Activated T-helper 2 cell treated with anti-CD3 and anti-CD28 coated beads, Interferon-gamma antibody, Interleukin-2, Interleukin-4, amounts not matched to agents 10 μg/mL and 5 μg/mL and 100 μg/mL, durations not matched to agents 14 hours and 24 hours and 36 hours (primary cell): ENCODE measurements around the gene NSRP1. TPM values are rescaled to one million over a fixed set of nuclear protein-coding genes. Genes with fewer than 3 reads are reported as not detected.
"Not testable (repeated sequence)": the region's sequence is repeated elsewhere in the genome, so short reads cannot be mapped to it uniquely, and the experiment has no call there.

ENCODE experiments used
- DNase-seq: peaks from one replicate; pipeline ENCODE4 v3.0.0; 2021; ENCODE audit warnings: low spot score
- H3K27ac Mint-ChIP-seq: one replicate; pipeline ENCODE4 v1.8.0; 2021; ENCODE audit warnings: mixed read lengths
- H3K27me3 Mint-ChIP-seq: one replicate; pipeline ENCODE4 v1.8.0; 2021; ENCODE audit warnings: low read depth, mixed read lengths
- H3K36me3 Mint-ChIP-seq: one replicate; pipeline ENCODE4 v1.8.0; 2021; ENCODE audit warnings: low read depth, mixed read lengths
- H3K4me1 Mint-ChIP-seq: one replicate; pipeline ENCODE4 v1.8.0; 2021; ENCODE audit warnings: low read depth, mixed read lengths
- H3K4me3 Mint-ChIP-seq: one replicate; pipeline ENCODE4 v1.8.0; 2021; ENCODE audit warnings: low read depth, mild to moderate bottlenecking, moderate library complexity, mixed read lengths
- H3K9me3 Mint-ChIP-seq: one replicate; pipeline ENCODE4 v1.8.0; 2021; ENCODE audit warnings: mixed read lengths
- intact Hi-C: fragments of 100-400 bp; cut with micrococcal nuclease; formaldehyde crosslinking; loops from one replicate; pipeline ENCODE4 v1.15.1; 2023
- total RNA-seq: library from RNA; stranded (reverse); gene quantifications from 2 replicates; pipeline ENCODE4 v1.2.3, GENCODE V29; 2022

Gene NSRP1, protein sequence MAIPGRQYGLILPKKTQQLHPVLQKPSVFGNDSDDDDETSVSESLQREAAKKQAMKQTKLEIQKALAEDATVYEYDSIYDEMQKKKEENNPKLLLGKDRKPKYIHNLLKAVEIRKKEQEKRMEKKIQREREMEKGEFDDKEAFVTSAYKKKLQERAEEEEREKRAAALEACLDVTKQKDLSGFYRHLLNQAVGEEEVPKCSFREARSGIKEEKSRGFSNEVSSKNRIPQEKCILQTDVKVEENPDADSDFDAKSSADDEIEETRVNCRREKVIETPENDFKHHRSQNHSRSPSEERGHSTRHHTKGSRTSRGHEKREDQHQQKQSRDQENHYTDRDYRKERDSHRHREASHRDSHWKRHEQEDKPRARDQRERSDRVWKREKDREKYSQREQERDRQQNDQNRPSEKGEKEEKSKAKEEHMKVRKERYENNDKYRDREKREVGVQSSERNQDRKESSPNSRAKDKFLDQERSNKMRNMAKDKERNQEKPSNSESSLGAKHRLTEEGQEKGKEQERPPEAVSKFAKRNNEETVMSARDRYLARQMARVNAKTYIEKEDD
- total RNA-seq, result 27.3 and 27.4 TPM in 2 replicates

DNA sequence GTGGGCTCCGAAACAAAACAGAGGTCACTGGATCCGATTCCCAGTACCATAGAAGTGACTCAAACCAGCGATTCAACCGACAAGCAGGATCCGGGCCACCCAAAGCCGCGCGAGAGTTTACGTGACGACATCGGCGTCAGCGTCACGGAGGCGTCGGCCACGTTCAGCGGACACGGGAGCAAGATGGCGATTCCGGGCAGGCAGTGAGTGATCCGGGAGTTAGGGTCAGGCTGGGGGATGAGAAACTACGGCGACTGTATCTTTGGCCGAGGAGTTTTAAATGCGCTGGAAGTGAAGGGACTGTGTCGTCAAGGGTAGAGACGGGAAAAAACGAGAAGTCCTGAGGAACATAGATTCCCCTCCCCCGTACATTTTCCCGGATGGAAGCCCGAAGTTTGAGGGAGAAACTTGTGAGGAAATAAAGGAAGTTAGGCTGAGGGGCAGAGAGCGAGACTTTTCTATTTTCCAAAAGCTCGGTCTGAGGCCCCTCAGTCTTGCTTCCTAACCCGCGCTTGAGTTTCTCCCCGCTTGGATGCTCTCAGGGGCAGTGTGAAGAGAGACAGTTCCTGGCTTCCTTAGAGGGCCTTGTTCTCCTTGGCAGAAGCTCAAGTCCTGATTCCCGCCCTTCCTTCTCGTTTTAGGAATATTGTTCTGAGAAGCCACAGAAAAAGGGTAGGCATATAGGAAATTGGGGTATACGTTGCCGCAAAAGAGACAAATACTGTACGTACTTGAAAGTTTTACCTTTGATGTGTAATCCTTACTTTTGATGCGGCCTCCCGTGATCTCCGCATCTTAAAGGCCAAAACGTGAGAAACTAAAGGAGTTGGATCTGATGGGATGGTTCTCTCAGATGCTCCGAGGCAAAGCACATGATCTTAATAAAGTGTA lies at the start of gene NSRP1:
TSS of gene NSRP1 (plus strand) at position 156 of the 891 bp plus-strand sequence. CDS start at position 184, 28 bp downstream.
- intact Hi-C loops, result loop anchor here (2.0 to 10.0 kb wide), 4 partner anchors 55 to 358 kb away; partner anchors contain the start of genes BLMH and GOSR1
- peak within 1 kb of the TSS; percentile 98 for H3K27ac Mint-ChIP-seq
- peak; percentile 91 for DNase-seq
- H3K4me1 Mint-ChIP-seq, result peaks cover 59% of the 10 kb centered on the region
- H3K27me3 Mint-ChIP-seq, result peaks cover under 1% of the 10 kb centered on the region
- H3K9me3 Mint-ChIP-seq, result no peaks in the 10 kb centered on the region
- peak within 1 kb of the TSS; percentile 96 for H3K4me3 Mint-ChIP-seq
- H3K36me3 Mint-ChIP-seq, result peaks cover 31% of the 10 kb centered on the region

DNA sequence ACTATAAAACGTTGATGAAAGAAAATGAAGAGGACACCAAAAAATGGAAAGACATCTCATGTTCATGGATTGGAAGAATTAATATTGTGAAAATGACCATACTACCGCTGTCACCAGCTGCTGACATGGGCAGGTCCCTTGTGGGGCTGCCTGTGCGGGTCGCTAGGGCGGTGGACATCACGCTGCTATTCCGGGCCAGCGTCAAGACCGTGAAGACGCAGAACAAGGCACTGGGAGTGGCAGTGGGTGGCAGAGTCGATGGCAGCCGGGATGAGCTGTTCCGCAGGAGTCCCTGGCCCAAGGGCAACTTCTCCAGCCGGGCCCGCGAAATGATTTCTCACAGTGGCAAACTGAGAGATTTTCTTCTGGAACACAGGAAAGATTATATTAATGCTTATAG lies 48.2 kb upstream of the NSRP1 start:
- peaks cover 25% of the 10 kb centered on the region for H3K27me3 Mint-ChIP-seq
- intact Hi-C loops, result no loop called here
- peaks cover 23% of the 10 kb centered on the region for H3K9me3 Mint-ChIP-seq
- no peak for DNase-seq
- H3K4me1 Mint-ChIP-seq, result no peaks in the 10 kb centered on the region
- H3K4me3 Mint-ChIP-seq, result no peak overlapping the region
- no peak overlapping the region for H3K27ac Mint-ChIP-seq
- H3K36me3 Mint-ChIP-seq, result peaks cover 4% of the 10 kb centered on the region

DNA sequence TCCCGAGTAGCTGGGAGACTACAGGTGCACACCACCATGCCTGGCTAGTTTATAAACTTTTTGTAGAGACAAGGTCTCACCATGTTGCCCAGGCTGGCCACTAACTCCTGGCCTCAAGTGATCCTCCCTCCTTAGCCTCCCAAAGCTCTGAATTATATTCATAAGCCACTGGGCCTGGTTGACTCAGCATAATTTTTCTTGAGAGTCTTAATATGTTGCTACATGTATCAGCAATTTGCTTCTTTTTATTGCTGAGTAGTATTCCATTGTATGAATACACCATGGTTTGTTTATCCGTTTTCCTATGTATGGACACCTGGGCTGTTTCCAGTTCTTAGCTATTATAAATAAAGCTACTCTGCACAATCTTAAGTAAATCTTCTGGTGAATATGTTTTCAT lies 42.4 kb upstream of the NSRP1 start:
- no peaks in the 10 kb centered on the region for H3K36me3 Mint-ChIP-seq
- H3K4me1 Mint-ChIP-seq, result no peaks in the 10 kb centered on the region
- H3K27me3 Mint-ChIP-seq, result peaks cover 40% of the 10 kb centered on the region
- no peak for DNase-seq
- no peak overlapping the region for H3K27ac Mint-ChIP-seq
- no peaks in the 10 kb centered on the region for H3K9me3 Mint-ChIP-seq
- H3K4me3 Mint-ChIP-seq, result no peak overlapping the region
- intact Hi-C loops, result no loop called here

DNA sequence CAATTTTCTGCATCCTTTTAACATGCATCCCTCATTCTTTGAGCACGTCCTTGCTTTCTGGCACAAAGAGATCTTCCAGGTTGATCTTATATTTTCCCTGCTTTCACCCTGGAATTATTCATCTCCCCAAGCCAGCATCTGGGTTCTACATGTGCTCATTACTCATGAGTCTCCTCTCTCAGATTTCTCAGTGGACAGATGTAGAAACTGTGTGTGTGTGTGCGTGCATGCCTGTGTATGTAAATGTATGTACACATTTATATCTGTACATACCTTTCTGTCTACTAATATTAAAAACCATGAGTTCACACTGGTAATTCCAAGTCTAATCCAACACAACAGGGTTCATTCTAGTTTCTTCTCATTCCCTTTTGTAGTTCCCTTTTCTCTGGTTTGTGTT lies 41.9 kb upstream of the NSRP1 start:
- Mint-ChIP-seq H3K4me3 (no peak overlapping the region), H3K27ac (no peak overlapping the region), H3K36me3 (no peaks in the 10 kb centered on the region), H3K4me1 (no peaks in the 10 kb centered on the region), H3K9me3 (no peaks in the 10 kb centered on the region), H3K27me3 (peaks cover 40% of the 10 kb centered on the region)
- no peak for DNase-seq
- intact Hi-C loops, result no loop called here

DNA sequence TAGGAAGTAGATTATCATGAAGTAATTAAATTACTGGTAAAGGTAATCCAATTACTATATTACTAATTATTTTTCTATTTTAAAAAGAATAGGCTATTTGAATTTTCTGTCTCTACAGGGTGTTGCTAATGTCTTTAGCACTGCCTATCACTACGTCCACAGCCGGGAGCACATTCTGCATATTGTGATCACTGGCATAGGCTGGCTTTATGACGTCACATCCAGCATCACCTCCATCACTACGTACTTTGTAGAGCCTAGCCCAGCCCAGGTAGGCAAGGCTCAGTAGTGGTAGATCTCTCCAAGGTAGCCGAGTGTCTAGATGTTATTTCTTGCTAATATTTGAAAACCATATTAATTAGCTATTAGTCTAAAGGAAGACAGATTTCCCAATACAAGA lies 33.8 kb upstream of the NSRP1 start:
- Mint-ChIP-seq H3K4me3 (no peak overlapping the region), H3K4me1 (no peaks in the 10 kb centered on the region), H3K9me3 (no peaks in the 10 kb centered on the region), H3K27me3 (peaks cover 22% of the 10 kb centered on the region), H3K36me3 (no peaks in the 10 kb centered on the region), H3K27ac (no peak overlapping the region)
- intact Hi-C loops, result no loop called here
- no peak for DNase-seq

DNA sequence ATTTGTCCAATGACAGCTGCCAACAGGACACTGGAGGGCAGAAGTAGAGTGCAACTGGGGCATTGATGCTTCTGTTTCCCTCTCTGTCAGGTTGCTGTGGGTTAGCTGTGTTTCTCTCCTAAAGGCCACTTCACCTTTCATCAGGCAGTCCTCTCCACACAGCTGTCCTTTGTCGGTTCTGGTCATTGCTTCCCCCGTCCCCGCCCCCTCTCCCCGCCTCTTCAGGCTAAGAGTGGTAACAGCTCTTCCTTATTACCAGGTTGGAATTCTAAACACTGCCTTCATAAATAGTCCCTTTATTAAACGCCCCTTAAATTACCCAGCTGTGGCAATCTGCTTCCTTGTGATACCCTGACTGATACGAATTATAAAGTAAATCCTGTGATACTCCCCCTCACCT lies 31.8 kb upstream of the NSRP1 start:
- no peaks in the 10 kb centered on the region for H3K4me1 Mint-ChIP-seq
- H3K27ac Mint-ChIP-seq, result no peak overlapping the region
- H3K9me3 Mint-ChIP-seq, result no peaks in the 10 kb centered on the region
- no peak for DNase-seq
- no peak overlapping the region for H3K4me3 Mint-ChIP-seq
- intact Hi-C loops, result no loop called here
- H3K27me3 Mint-ChIP-seq, result peaks cover 21% of the 10 kb centered on the region
- H3K36me3 Mint-ChIP-seq, result no peaks in the 10 kb centered on the region

DNA sequence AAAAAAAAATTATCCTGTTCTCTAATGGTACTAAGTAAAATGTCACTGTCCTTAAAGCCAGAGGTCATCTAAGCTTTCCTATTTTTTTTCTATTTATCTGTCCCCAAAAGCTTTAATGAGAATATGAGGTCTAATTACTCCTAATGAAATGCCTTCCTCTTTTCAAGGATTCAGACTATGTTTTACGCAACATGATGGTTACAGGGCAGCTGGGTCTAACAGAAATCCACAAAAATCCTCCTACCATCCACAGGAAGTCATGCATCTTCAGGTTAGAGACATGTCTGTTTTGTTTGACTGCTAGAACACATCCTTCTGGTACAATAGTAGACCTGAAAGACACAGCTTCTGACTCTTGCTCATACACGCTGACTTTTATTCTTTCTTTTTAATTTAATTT lies 29.7 kb upstream of the NSRP1 start:
- Mint-ChIP-seq H3K27me3 (peaks cover 28% of the 10 kb centered on the region), H3K4me1 (no peaks in the 10 kb centered on the region), H3K27ac (no peak overlapping the region), H3K9me3 (no peaks in the 10 kb centered on the region), H3K36me3 (no peaks in the 10 kb centered on the region), H3K4me3 (no peak overlapping the region)
- intact Hi-C loops, result no loop called here
- no peak for DNase-seq

DNA sequence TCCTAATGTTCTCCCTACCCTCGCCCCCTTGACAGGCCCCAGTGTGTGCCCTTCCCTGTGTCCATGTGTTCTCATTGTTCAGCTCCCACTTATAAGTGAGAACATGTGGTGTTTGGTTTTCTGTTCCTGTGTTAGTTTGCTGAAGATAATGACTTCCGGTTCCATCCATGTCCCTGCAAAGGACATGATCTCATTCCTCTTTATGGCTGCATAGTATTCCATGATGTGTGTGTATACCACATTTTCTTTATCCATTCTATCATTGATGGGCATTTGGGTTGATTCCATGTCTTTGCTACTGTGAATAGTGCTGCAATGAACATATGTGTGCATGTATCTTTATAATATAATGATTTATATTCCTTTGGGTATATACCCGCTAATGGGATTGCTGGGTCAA lies 29.2 kb upstream of the NSRP1 start:
- peaks cover 28% of the 10 kb centered on the region for H3K27me3 Mint-ChIP-seq
- H3K36me3 Mint-ChIP-seq, H3K9me3 Mint-ChIP-seq, H3K4me3 Mint-ChIP-seq, DNase-seq, H3K27ac Mint-ChIP-seq, H3K4me1 Mint-ChIP-seq, intact Hi-C loops: not testable (repeated sequence)

DNA sequence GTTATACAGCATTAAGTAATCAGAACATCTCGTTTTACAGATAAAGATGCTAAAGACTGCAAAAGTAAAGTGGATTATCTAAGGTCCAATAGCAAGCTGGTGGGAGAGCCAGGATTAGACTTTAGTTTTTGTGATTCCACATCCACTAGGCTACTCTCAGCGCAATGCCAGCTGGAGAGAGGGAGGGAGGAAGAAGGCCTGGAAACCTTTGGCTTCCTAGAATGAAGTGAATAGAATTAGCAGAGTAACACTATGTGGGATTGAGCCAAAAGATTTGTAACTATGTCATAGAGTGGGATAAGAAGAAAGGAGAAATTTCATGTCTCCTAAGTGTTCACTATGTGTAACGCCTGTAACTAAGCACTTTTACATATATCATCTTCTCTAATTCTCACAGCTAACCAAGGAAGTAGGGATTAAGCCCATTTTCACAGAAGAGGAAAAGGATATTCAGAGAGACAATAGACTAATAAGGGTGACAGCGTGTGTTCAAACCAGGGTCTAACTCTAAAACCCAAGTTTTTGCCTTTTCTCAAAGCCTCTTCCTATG lies 25.4 kb upstream of the NSRP1 start:
- Mint-ChIP-seq H3K4me1 (peaks cover 7% of the 10 kb centered on the region), H3K27me3 (peaks cover 42% of the 10 kb centered on the region), H3K9me3 (no peaks in the 10 kb centered on the region)

DNA sequence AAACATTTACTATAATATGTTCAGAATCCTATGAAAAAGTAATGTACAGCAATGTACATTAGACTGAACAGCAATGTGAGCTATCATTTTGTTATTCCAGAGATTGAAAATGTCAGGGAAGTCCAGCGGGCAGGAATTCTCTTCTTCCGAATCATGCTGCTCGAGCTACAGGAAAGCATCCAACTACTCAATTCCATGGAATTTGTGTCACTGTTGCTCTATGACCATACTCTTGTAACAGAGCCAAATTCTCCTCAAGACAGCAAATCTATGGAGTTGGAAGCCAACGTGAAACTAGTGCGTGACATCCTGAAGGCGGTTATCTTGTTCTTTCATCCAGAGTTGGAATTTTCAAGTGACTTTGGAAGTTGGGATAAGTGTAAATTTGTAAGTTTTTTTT lies 24.8 kb upstream of the NSRP1 start:
- intact Hi-C loops, result loop anchor here (2.0 to 5.0 kb wide), 2 partner anchors 65 to 284 kb away; no protein-coding TSS in a partner anchor

More for the DNA sequence above, 25.4 kb upstream of the NSRP1 start:
- intact Hi-C loops, result loop anchor here (5.0 kb wide), 1 partner anchor 284 kb away; no protein-coding TSS in a partner anchor
- H3K4me3 Mint-ChIP-seq, result no peak overlapping the region
- no peak overlapping the region for H3K27ac Mint-ChIP-seq
- DNase-seq, result no peak
- no peaks in the 10 kb centered on the region for H3K36me3 Mint-ChIP-seq

DNA sequence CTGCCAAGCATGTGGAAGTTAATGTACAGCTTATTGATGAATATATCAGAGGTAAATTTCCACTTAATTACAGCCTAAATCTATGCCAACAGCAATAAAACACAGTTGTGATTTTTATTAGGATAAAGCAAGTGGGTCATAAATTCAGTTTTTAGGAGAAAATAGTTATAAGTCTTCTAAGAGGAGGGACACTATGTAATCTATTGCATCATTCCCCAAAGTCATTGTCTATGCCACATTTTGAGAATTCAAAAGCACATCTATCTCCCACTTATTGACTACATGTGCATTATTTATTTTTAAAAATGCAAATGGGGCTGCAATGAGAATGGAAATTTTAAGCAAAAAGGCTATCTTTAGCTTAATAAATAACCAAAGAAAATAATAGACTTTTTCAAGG lies 23.7 kb upstream of the NSRP1 start:
- no peak for DNase-seq
- intact Hi-C loops, result loop anchor here (2.0 to 5.0 kb wide), 2 partner anchors 66 to 286 kb away; no protein-coding TSS in a partner anchor
- H3K27me3 Mint-ChIP-seq, result peaks cover 43% of the 10 kb centered on the region

More for the DNA sequence above, 24.8 kb upstream of the NSRP1 start:
- no peak overlapping the region for H3K4me3 Mint-ChIP-seq
- no peaks in the 10 kb centered on the region for H3K36me3 Mint-ChIP-seq
- DNase-seq, result no peak
- H3K27me3 Mint-ChIP-seq, result peaks cover 41% of the 10 kb centered on the region
- H3K27ac Mint-ChIP-seq, result no peak overlapping the region
- H3K9me3 Mint-ChIP-seq, result no peaks in the 10 kb centered on the region
- H3K4me1 Mint-ChIP-seq, result peaks cover 7% of the 10 kb centered on the region

DNA sequence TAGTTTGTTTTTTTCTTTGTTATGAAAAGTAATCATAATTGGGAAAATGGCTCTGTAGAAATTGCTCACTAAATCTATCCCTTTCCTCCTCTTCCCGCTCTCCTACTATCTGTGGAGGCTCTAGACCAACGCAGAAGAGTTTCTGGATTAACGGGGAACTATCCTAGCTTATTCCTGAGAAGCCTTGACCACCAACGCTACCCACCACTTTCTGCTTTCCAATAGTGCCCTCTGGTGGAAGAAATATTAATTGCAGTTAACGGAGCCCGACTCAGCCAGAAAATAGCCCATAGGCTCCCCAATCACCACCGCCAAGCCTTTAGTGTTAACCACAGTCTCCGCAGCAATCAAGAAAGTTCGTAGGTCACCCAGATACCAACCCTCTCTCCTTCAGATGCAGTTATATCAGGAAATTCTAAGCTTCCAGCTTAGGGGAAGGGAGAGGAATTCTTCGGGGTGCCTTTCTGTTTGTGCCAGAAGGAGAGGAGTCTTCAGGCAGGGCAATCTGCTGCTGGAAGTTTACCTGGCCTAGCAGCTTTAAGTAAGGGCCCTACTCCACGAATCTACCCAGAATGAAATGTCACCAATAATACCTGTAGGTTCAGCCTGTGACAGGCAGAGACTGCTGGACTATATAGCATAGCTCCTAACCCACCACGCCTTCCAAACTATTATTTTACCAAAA lies 23.0 kb upstream of the NSRP1 start:
- Mint-ChIP-seq H3K36me3 (no peaks in the 10 kb centered on the region), H3K27ac (no peak overlapping the region), H3K4me1 (peaks cover 7% of the 10 kb centered on the region), H3K4me3 (no peak overlapping the region), H3K27me3 (peaks cover 45% of the 10 kb centered on the region), H3K9me3 (no peaks in the 10 kb centered on the region)
- intact Hi-C loops, result loop anchor here (2.0 to 5.0 kb wide), 2 partner anchors 67 to 286 kb away; no protein-coding TSS in a partner anchor
- peak; percentile 20 for DNase-seq

More for the DNA sequence above, 23.7 kb upstream of the NSRP1 start:
- Mint-ChIP-seq H3K9me3 (no peaks in the 10 kb centered on the region), H3K36me3 (no peaks in the 10 kb centered on the region), H3K4me3 (no peak overlapping the region), H3K27ac (no peak overlapping the region), H3K4me1 (peaks cover 7% of the 10 kb centered on the region)
